Immature natural killer cell (primary cell): ENCODE data around the gene KMT2A. TPM values are rescaled to one million over a fixed set of nuclear protein-coding genes. Genes with fewer than 3 reads are reported as not detected.

Source experiments
- DNase-seq, 3 donors: peaks; one replicate each; pipeline ENCODE4 v3.0.0; 2022; ENCODE audit warnings: mixed read lengths in 1 of 3
- H3K27ac Mint-ChIP-seq, 6 donors: one replicate each; pipeline ENCODE4 v1.8.0; 2020; ENCODE audit warnings: mixed read lengths in 6 of 6, mild to moderate bottlenecking in 5 of 6, inconsistent platforms in 4 of 6, moderate library complexity in 3 of 6
- H3K27me3 Mint-ChIP-seq, 3 donors: one replicate each; pipeline ENCODE4 v1.8.0; 2020 to 2021; ENCODE audit warnings: low read depth in 3 of 3, mild to moderate bottlenecking in 3 of 3, mixed read lengths in 3 of 3, moderate library complexity in 3 of 3, inconsistent platforms in 1 of 3
- H3K36me3 Mint-ChIP-seq, 3 donors: one replicate each; pipeline ENCODE4 v1.8.0; 2020; ENCODE audit warnings: mixed read lengths in 3 of 3, inconsistent platforms in 2 of 3, mild to moderate bottlenecking in 2 of 3
- H3K4me1 Mint-ChIP-seq, 2 donors: one replicate each; pipeline ENCODE4 v1.8.0; 2020; ENCODE audit warnings: inconsistent platforms in 2 of 2, mild to moderate bottlenecking in 2 of 2, mixed read lengths in 2 of 2, moderate library complexity in 1 of 2
- H3K4me3 Mint-ChIP-seq, 5 donors: one replicate each; pipeline ENCODE4 v1.8.0; 2020; ENCODE audit warnings: mild to moderate bottlenecking in 5 of 5, mixed read lengths in 5 of 5, inconsistent platforms in 3 of 5, moderate library complexity in 3 of 5
- H3K9me3 Mint-ChIP-seq, 6 donors: one replicate each; pipeline ENCODE4 v1.8.0; 2020; ENCODE audit warnings: mild to moderate bottlenecking in 6 of 6, mixed read lengths in 6 of 6, inconsistent platforms in 4 of 6, moderate library complexity in 3 of 6
- polyA plus RNA-seq, 3 donors: library from polyadenylated mRNA; unstranded; fragments of 300-500 nt; fragmentation: Illumina TruSeq; gene quantifications; one replicate each; pipeline ENCODE4 v1.2.3, GENCODE V29; 2021

KMT2A gene
- polyA plus RNA-seq, 3 donors from 2014 or later, result 3.2 to 22.5 (median 6.6) TPM

- peak within 1 kb of the TSS; percentile 88 to 98 (median 95) for H3K4me3 Mint-ChIP-seq
- no peaks in the 10 kb centered on the region for H3K36me3 Mint-ChIP-seq
- H3K4me1 Mint-ChIP-seq, result peaks cover 44 to 54% of the 10 kb centered on the region in 2 donors
- DNase-seq, result peak; percentile 72 to 77 (median 77)
- peaks cover 2 to 8% (median 3%) of the 10 kb centered on the region in 3 donors for H3K27me3 Mint-ChIP-seq
- H3K9me3 Mint-ChIP-seq, result no peaks in the 10 kb centered on the region
- peak within 1 kb of the TSS; percentile 88 to 98 (median 96) for H3K27ac Mint-ChIP-seq
Observed at GRCh38 chr11:118572061-118572980, 136.0 kb downstream of the KMT2A start, which contains the start of gene ARCN1. Gene ARCN1, plus strand, starts transcription at chr11:118572409. Its CDS starts 139 bp downstream, at chr11:118572548.

DNA sequence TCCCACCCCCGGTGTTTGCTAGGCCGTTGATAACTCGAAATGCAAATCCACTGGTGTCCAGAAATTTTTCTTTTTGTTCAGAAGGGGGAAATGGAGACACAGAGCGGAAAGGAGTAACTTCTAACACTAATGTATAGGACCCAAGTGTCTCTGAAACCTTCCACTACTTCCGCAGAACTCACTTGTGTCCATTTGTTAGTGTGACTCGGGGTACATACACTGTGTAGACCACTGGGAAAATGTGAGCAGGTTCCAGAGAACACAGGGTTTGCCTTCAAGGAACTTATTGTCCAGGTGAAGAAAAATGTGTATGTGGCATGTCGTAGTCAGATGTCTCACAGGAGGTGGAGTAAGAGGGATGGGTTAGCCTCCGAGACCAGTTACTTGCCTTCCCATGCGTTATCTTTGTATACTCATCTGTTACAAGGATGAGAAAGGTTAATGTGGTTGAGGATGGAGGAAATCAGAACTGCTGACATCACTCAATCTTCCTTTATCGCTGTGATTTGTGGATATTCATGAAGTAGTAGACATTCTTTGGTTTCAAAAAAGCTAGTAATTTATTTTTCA lies 136.8 kb downstream of the KMT2A start:
- H3K27ac Mint-ChIP-seq, result peak overlapping the region; percentile 88 to 98 (median 96)
- no peaks in the 10 kb centered on the region for H3K36me3 Mint-ChIP-seq
- peaks cover 2 to 8% (median 3%) of the 10 kb centered on the region in 3 donors for H3K27me3 Mint-ChIP-seq
- no peaks in the 10 kb centered on the region for H3K9me3 Mint-ChIP-seq
- peaks cover 48 to 61% of the 10 kb centered on the region in 2 donors for H3K4me1 Mint-ChIP-seq
- H3K4me3 Mint-ChIP-seq, result peak overlapping the region; percentile 88 to 98 (median 95)
- DNase-seq, result peak; percentile 12 to 24 (median 24)

DNA sequence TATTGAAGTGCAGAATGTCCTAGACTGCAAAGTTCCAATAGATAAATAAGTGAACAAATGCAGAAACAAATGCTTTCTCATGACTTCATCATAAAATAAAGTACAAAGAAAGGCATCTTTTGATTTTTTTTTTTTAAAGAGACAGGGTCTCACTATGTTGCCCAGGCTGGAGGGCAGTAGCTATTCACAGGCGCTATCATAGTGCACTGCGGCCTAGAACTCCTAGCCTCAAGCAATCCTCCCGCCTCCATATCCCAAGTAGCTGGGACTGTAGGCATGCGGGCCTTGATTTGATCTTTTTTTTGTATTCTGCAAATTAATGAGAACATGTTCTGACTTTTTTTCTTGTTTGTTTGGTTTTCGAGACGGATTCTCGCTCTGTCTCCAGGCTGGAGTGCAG lies 138.3 kb downstream of the KMT2A start:
- Mint-ChIP-seq H3K27ac (peak overlapping the region in 1 of 6 donors; percentile 77), H3K4me1 (peaks cover 58 to 73% of the 10 kb centered on the region in 2 donors), H3K9me3 (no peaks in the 10 kb centered on the region), H3K27me3 (peaks cover 2 to 8% (median 3%) of the 10 kb centered on the region in 3 donors), H3K4me3 (peak overlapping the region; percentile 38 to 75 (median 60)), H3K36me3 (no peaks in the 10 kb centered on the region)
- DNase-seq, result no peak

Other genes starting within 250 kb of the KMT2A start
- gene JAML, start 211.5 kb upstream of the KMT2A start, polyA plus RNA-seq, result 10 to 100 TPM; 16.8 to 37.7 (median 26.3) TPM
- gene MPZL3, start 184.1 kb upstream of the KMT2A start, polyA plus RNA-seq, result 1 to 10 TPM; 4.2 to 5.2 (median 4.8) TPM
- 1 to 10 TPM in 1 of 3 donors, under 1 TPM in 2; 0.17 to 1.5 (median 0.49) TPM for gene MPZL2, start 172.2 kb upstream of the KMT2A start, polyA plus RNA-seq
- 100 to 1,000 TPM in 2 of 3 donors, 10 to 100 TPM in 1; 50.4 to 456 (median 296) TPM for gene CD3E, start 131.8 kb upstream of the KMT2A start, polyA plus RNA-seq
- 10 to 100 TPM; 19.8 to 97.2 (median 20.5) TPM for gene CD3D, start 93.8 kb upstream of the KMT2A start, polyA plus RNA-seq
- gene CD3G, start 92.1 kb upstream of the KMT2A start, polyA plus RNA-seq, result 10 to 100 TPM in 2 of 3 donors, 1 to 10 TPM in 1; 4.1 to 40.7 (median 10.8) TPM
- 10 to 100 TPM; 13.7 to 26.3 (median 14.1) TPM for gene UBE4A, start 76.9 kb upstream of the KMT2A start, polyA plus RNA-seq
- gene ATP5MG, start 34.9 kb upstream of the KMT2A start, polyA plus RNA-seq, result 100 to 1,000 TPM; 448 to 825 (median 551) TPM
- gene TTC36, start 91.0 kb downstream of the KMT2A start, polyA plus RNA-seq, result under 1 TPM; 0.37 to 0.50 (median 0.50) TPM
- gene TMEM25, start 94.7 kb downstream of the KMT2A start, polyA plus RNA-seq, result 10 to 100 TPM in 2 of 3 donors, 1 to 10 TPM in 1; 9.6 to 16.8 (median 10.8) TPM
- gene IFT46, start 129.4 kb downstream of the KMT2A start, polyA plus RNA-seq, result 1 to 10 TPM; 5.9 to 8.1 (median 7.4) TPM
- gene ARCN1, start 135.9 kb downstream of the KMT2A start, polyA plus RNA-seq, result 100 to 1,000 TPM in 2 of 3 donors, 10 to 100 TPM in 1; 99.9 to 164 (median 157) TPM
- gene PHLDB1, start 171.1 kb downstream of the KMT2A start, polyA plus RNA-seq, result under 1 TPM in 1 of 3 donors, not detected in 2; 0.17 TPM
- not detected for gene TREH, start 243.2 kb downstream of the KMT2A start, polyA plus RNA-seq